Measurements from ENCODE around the gene NUMBL. TPM values are rescaled to one million over a fixed set of nuclear protein-coding genes. Genes with fewer than 3 reads are reported as not detected.
A peak's percentile ranks its signal among the peaks of the same experiment; 100 is the strongest.

NUMBL gene
- total RNA-seq, 2 experiments from 2014 or later: 4.9 to 8.9 TPM

DNA sequence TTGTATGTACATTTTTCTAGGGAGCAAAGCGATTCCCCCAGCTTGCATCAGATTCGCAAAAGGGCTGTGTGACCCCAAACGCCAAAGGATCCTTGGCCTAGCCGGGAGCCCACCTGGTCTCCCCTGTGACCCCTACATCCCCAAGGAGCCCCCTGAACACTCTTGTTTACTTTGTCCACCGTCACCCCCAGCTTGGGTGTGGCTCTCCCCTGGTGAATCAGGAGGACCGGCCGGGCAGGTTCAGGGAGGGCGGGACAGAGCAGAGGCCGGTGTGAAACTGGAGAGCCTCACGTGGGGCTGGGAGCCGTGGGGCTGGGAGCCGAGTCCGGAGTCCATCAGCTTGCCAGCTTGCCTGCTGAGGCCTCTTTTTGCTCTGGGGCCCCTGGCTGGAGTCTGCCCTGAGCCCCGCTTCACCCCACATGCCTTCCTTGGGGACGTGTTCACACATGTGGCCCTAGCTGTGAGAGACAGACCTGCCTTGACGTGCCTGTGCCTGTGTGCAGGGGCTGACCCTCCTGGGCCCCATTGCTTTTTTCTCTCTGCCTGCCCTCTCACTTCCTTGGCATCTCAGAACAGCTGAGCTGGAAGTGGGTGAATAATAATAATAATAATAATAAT lies 28.4 kb upstream of the NUMBL start:
- Histone ChIP-seq H3K4me2 (ENCODE audit: low read length) (peak overlapping the region; percentile 99), H3K36me3 (ENCODE audit: insufficient read depth, low read length) (no peaks in the 10 kb centered on the region), H4K20me1 (ENCODE audit: insufficient read depth, low read length) (no peaks in the 10 kb centered on the region), H3K9me3 (ENCODE audit: low read length) (no peaks in the 10 kb centered on the region), H3K9me2 (ENCODE audit: insufficient read depth, low read length) (no peaks in the 10 kb centered on the region), H3K79me2 (ENCODE audit: insufficient read depth, low read depth, low read length) (peaks cover 25% of the 10 kb centered on the region), H3K4me1 (ENCODE audit: insufficient read depth, low read length, poor library complexity, severe bottlenecking) (peaks cover 36% of the 10 kb centered on the region), H3K27ac (ENCODE audit: low read depth, low read length, poor library complexity, severe bottlenecking) (peak overlapping the region; percentile 46), H2AFZ (ENCODE audit: low read length) (peak overlapping the region; percentile 78), H3K4me3 (ENCODE audit: low read depth, low read length, poor library complexity, severe bottlenecking) (peak overlapping the region; percentile 70)
- DNase-seq (ENCODE audit: low spot score): peak; percentile 38
- no TSS peak for BruUV-seq (replicated peaks)
- no peak for TF ChIP-seq EZH2phosphoT487 (IDR thresholded peaks at IDR 0.05; ENCODE audit: borderline replicate concordance, low read depth, low read length)
- intact Hi-C loops (cut with micrococcal nuclease; ENCODE audit: unreplicated experiment): no loop called here
- ChIA-PET CTCF (ENCODE audit: unreplicated experiment) (no interaction called here), POLR2A (interaction anchor here (1.1 kb wide), 1 partner anchor 31 kb away, joined by 3 read pairs; the partner anchor contains the start of gene ACTMAP)

DNA sequence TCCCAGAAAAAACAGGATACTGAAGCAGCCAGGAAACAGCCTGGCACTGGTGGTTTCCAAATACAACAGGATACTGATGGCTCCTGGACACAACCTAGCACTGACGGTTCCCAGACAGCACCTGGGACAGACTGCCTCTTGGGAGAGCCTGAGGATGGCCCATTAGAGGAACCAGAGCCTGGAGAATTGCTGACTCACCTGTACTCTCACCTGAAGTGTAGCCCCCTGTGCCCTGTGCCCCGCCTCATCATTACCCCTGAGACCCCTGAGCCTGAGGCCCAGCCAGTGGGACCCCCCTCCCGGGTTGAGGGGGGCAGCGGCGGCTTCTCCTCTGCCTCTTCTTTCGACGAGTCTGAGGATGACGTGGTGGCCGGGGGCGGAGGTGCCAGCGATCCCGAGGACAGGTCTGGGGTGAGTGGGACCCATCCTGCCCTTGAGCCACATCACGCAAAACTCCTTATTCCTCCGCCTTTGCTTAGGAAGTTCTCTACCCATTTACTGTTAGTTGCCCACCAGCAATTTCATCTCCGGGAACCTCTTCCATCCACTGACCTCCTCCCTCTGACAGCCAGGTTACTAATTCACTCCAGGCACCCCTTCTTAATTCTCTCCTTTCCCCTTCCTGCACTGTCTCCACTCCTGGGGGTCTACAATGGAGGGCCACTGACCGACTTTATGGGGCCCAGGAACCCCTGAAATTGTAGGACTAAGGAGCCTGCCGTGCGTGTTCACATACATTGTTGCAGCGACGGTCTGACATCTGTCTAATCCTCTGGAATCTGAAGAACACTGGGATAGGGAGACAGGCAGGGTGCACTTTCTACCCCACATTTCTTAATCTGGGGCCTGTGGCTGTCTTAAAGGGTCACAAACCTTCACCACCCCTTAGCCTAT lies 27.7 kb upstream of the NUMBL start:
- H3K4me1 ChIP-seq (ENCODE audit: insufficient read depth, low read length, poor library complexity, severe bottlenecking): peaks cover 37% of the 10 kb centered on the region
- H3K4me2 ChIP-seq (ENCODE audit: low read length): peak overlapping the region; percentile 99
- no peaks in the 10 kb centered on the region for H3K9me2 ChIP-seq (ENCODE audit: insufficient read depth, low read length)
- BruUV-seq (replicated peaks): TSS peak; percentile 66
- H2AFZ ChIP-seq (ENCODE audit: low read length): peak overlapping the region; percentile 78
- H3K9me3 ChIP-seq (ENCODE audit: low read length): no peaks in the 10 kb centered on the region
- H3K79me2 ChIP-seq (ENCODE audit: insufficient read depth, low read depth, low read length): peaks cover 25% of the 10 kb centered on the region
- H3K27ac ChIP-seq (ENCODE audit: low read depth, low read length, poor library complexity, severe bottlenecking): peak overlapping the region; percentile 46
- H4K20me1 ChIP-seq (ENCODE audit: insufficient read depth, low read length): no peaks in the 10 kb centered on the region
- no peaks in the 10 kb centered on the region for H3K36me3 ChIP-seq (ENCODE audit: insufficient read depth, low read length)
- TF ChIP-seq, protein P1, sequence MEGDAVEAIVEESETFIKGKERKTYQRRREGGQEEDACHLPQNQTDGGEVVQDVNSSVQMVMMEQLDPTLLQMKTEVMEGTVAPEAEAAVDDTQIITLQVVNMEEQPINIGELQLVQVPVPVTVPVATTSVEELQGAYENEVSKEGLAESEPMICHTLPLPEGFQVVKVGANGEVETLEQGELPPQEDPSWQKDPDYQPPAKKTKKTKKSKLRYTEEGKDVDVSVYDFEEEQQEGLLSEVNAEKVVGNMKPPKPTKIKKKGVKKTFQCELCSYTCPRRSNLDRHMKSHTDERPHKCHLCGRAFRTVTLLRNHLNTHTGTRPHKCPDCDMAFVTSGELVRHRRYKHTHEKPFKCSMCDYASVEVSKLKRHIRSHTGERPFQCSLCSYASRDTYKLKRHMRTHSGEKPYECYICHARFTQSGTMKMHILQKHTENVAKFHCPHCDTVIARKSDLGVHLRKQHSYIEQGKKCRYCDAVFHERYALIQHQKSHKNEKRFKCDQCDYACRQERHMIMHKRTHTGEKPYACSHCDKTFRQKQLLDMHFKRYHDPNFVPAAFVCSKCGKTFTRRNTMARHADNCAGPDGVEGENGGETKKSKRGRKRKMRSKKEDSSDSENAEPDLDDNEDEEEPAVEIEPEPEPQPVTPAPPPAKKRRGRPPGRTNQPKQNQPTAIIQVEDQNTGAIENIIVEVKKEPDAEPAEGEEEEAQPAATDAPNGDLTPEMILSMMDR (conservative IDR thresholded peaks at IDR 0.05; ENCODE audit: low read length): no peak
- no peak for TF ChIP-seq EZH2phosphoT487 (IDR thresholded peaks at IDR 0.05; ENCODE audit: borderline replicate concordance, low read depth, low read length)
- ChIA-PET CTCF (ENCODE audit: unreplicated experiment) (interaction anchor here (0.6 kb wide), 1 partner anchor 26 kb away, joined by 3 read pairs; no protein-coding TSS in a partner anchor), POLR2A (interaction anchor here (0.6 to 1.1 kb wide), 2 partner anchors 32 to 62 kb away, joined by 3 read pairs; partner anchors contain the start of gene ACTMAP)
- peak overlapping the region; percentile 70 for H3K4me3 ChIP-seq (ENCODE audit: low read depth, low read length, poor library complexity, severe bottlenecking)
- intact Hi-C loops (cut with micrococcal nuclease; ENCODE audit: unreplicated experiment): loop anchor here (2.0 kb wide), 1 partner anchor 81 kb away; the partner anchor contains the start of gene EGLN2
- DNase-seq (ENCODE audit: low spot score): peak; percentile 28

DNA sequence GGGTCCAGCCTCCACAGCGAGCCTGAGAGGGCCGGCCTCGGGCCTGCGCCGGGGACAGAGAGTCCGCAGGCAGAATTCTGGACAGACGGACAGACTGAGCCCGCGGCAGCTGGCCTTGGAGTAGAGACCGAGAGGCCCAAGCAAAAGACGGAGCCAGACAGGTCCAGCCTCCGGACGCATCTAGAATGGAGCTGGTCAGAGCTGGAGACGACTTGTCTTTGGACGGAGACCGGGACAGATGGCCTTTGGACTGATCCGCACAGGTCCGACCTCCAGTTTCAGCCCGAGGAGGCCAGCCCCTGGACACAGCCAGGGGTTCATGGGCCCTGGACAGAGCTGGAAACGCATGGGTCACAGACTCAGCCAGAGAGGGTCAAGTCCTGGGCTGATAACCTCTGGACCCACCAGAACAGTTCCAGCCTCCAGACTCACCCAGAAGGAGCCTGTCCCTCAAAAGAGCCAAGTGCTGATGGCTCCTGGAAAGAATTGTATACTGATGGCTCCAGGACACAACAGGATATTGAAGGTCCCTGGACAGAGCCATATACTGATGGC lies 27.0 kb upstream of the NUMBL start:
- peaks cover 25% of the 10 kb centered on the region for H3K79me2 ChIP-seq (ENCODE audit: insufficient read depth, low read depth, low read length)
- H2AFZ ChIP-seq (ENCODE audit: low read length): peak overlapping the region; percentile 58; the same call in 1 of the 2 replicates
- no peaks in the 10 kb centered on the region for H3K9me2 ChIP-seq (ENCODE audit: insufficient read depth, low read length)
- no TSS peak for BruUV-seq (replicated peaks)
- ChIA-PET POLR2A (interaction anchor here (0.6 kb wide), 1 partner anchor 63 kb away, joined by 3 read pairs; no protein-coding TSS in a partner anchor), CTCF (ENCODE audit: unreplicated experiment) (interaction anchor here (0.6 kb wide), 1 partner anchor 26 kb away, joined by 3 read pairs; no protein-coding TSS in a partner anchor)
- intact Hi-C loops (cut with micrococcal nuclease; ENCODE audit: unreplicated experiment): loop anchor here (2.0 kb wide), 1 partner anchor 81 kb away; the partner anchor contains the start of gene EGLN2
- H3K4me2 ChIP-seq (ENCODE audit: low read length): peak overlapping the region; percentile 99
- peaks cover 37% of the 10 kb centered on the region for H3K4me1 ChIP-seq (ENCODE audit: insufficient read depth, low read length, poor library complexity, severe bottlenecking)
- peak overlapping the region; percentile 70 for H3K4me3 ChIP-seq (ENCODE audit: low read depth, low read length, poor library complexity, severe bottlenecking)
- peak overlapping the region; percentile 5 for H3K27ac ChIP-seq (ENCODE audit: low read depth, low read length, poor library complexity, severe bottlenecking)
- no peak for DNase-seq (ENCODE audit: low spot score)
- TF ChIP-seq, protein P1 (conservative IDR thresholded peaks at IDR 0.05; ENCODE audit: low read length): no peak
- TF ChIP-seq EZH2phosphoT487 (IDR thresholded peaks at IDR 0.05; ENCODE audit: borderline replicate concordance, low read depth, low read length): no peak
- H4K20me1 ChIP-seq (ENCODE audit: insufficient read depth, low read length): no peaks in the 10 kb centered on the region
- H3K36me3 ChIP-seq (ENCODE audit: insufficient read depth, low read length): no peaks in the 10 kb centered on the region
- no peaks in the 10 kb centered on the region for H3K9me3 ChIP-seq (ENCODE audit: low read length)
